HepG2 (cell line): Measurements from ENCODE around the gene PIK3CA. TPM values are rescaled to one million over a fixed set of nuclear protein-coding genes. Genes with fewer than 3 reads are reported as not detected.

Source experiments
- AHR ChIP-seq: IDR thresholded peaks from 2 replicates; pipeline ENCODE4 v1.6.1; 2018; ENCODE audit warnings: missing genetic modification reagents, missing compliant biosample characterization
- ARID5B ChIP-seq: IDR thresholded peaks from 2 replicates; pipeline ENCODE4 v1.4.0; 2020; ENCODE audit warnings: mild to moderate bottlenecking, missing genetic modification reagents
- BHLHE40 ChIP-seq: IDR thresholded peaks from 2 replicates; pipeline ENCODE4 v1.6.1; 2011; ENCODE audit warnings: low read length, improper control_type of control experiment
- HNF4A ChIP-seq: sonication (generic); formaldehyde crosslinking; IDR thresholded peaks from 2 replicates; pipeline ENCODE4 v1.4.0; 2020; ENCODE audit warnings: missing genetic modification reagents
- IKZF1 ChIP-seq: fragments of 450-650 bp; IDR thresholded peaks from 2 replicates; pipeline ENCODE4 v1.7.1; 2016
- IRX3 ChIP-seq: sonication (generic); formaldehyde crosslinking; IDR thresholded peaks from 2 replicates; pipeline ENCODE4 v1.8.1; 2023; ENCODE audit warnings: mild to moderate bottlenecking, low read depth, missing genetic modification reagents, borderline replicate concordance
- MATR3 ChIP-seq: sonication (generic); formaldehyde crosslinking; IDR thresholded peaks from 2 replicates; pipeline ENCODE4 v1.4.0; 2020; ENCODE audit warnings: missing genetic modification reagents
- MEIS2 ChIP-seq: sonication (generic); formaldehyde crosslinking; IDR thresholded peaks from 2 replicates; pipeline ENCODE4 v1.9.0; 2021; ENCODE audit warnings: mild to moderate bottlenecking, missing genetic modification reagents
- PBX3 ChIP-seq: sonication (generic); formaldehyde crosslinking; IDR thresholded peaks from 2 replicates; pipeline ENCODE4 v1.8.1; 2023; ENCODE audit warnings: missing genetic modification reagents, inconsistent platforms, borderline replicate concordance
- PRDM4 ChIP-seq: sonication (generic); formaldehyde crosslinking; IDR thresholded peaks from 2 replicates; pipeline ENCODE4 v1.9.0; 2021; ENCODE audit warnings: missing genetic modification reagents, borderline replicate concordance
- SMAD3 ChIP-seq: sonication (generic); formaldehyde crosslinking; IDR thresholded peaks from 2 replicates; pipeline ENCODE4 v1.4.0; 2020; ENCODE audit warnings: missing genetic modification reagents
- TEAD2 ChIP-seq: sonication (generic); formaldehyde crosslinking; IDR thresholded peaks from 2 replicates; pipeline ENCODE4 v1.9.0; 2021; ENCODE audit warnings: missing genetic modification reagents
- ZBTB2 ChIP-seq: sonication (generic); formaldehyde crosslinking; IDR thresholded peaks from 2 replicates; pipeline ENCODE4 v1.8.0; 2022; ENCODE audit warnings: low read depth, missing genetic modification reagents
- ZFP1 ChIP-seq: IDR thresholded peaks from 2 replicates; pipeline ENCODE4 v1.6.1; 2016
- ZNF33B ChIP-seq: sonication (generic); formaldehyde crosslinking; IDR thresholded peaks from 2 replicates; pipeline ENCODE4 v1.5.1; 2020; ENCODE audit warnings: mild to moderate bottlenecking, missing genetic modification reagents
- ZNF362 ChIP-seq: sonication (generic); formaldehyde crosslinking; IDR thresholded peaks from 2 replicates; pipeline ENCODE4 v1.4.0; 2020; ENCODE audit warnings: missing genetic modification reagents, mild to moderate bottlenecking, borderline replicate concordance
- ZNF570 ChIP-seq: sonication (generic); formaldehyde crosslinking; IDR thresholded peaks from 2 replicates; pipeline ENCODE4 v1.4.0; 2020; ENCODE audit warnings: mild to moderate bottlenecking, missing genetic modification reagents, borderline replicate concordance
- ZNF615 ChIP-seq: sonication (generic); formaldehyde crosslinking; IDR thresholded peaks from 2 replicates; pipeline ENCODE4 v1.5.0; 2020; ENCODE audit warnings: mild to moderate bottlenecking, missing genetic modification reagents, borderline replicate concordance
- ZNF747 ChIP-seq: sonication (generic); formaldehyde crosslinking; IDR thresholded peaks from 2 replicates; pipeline ENCODE4 v1.8.1; 2023; ENCODE audit warnings: missing genetic modification reagents, mild to moderate bottlenecking, borderline replicate concordance
- polyA plus RNA-seq, 8 experiments: library from polyadenylated mRNA; depleted of rRNA in 3 of 8; stranded (reverse) in 7 of 8; unstranded in 1 of 8; fragments of >200 nt; fragmentation: Illumina TruSeq in 4 of 8; extraction: Trizol in 4 of 8; gene quantifications; 2 replicates each; pipeline versions ENCODE4 v1.2.1 to v1.2.3, GENCODE V29; 2011 to 2016; ENCODE audit warnings: low read depth in 4 of 8, missing spikeins in 1 of 8, mixed read lengths in 1 of 8; ENCODE audit not compliant: insufficient read depth in 1 of 8
- total RNA-seq, 5 experiments: library from RNA; depleted of rRNA; stranded (reverse); fragments of >200 nt; fragmentation: Illumina TruSeq; extraction: Trizol; gene quantifications; 2 replicates each; pipeline ENCODE4 v1.2.3, GENCODE V29; 2016; ENCODE audit warnings: low read depth in 1 of 5

Gene PIK3CA
- total and polyA plus RNA-seq, 2 of the 13 experiments (the other 11 are each of a cell fraction or from before 2014, with no cell fraction given) = 5.7 to 11.4 TPM

GRCh38 chr3:179260949-179261765 is 113.0 kb downstream of the PIK3CA start (continued):
- TF ChIP-seq ZNF362 (CRISPR knock-in tag) (no peak), HNF4A (no peak), MATR3 (CRISPR knock-in tag) (no peak), ZNF615 (CRISPR knock-in tag) (no peak), BHLHE40 (no peak), ZNF33B (CRISPR knock-in tag) (no peak), ZFP1 (CRISPR knock-in tag) (no peak), ZBTB2 (CRISPR knock-in tag) (0 out of 2 replicates have a peak, but pooled peaks have one; percentile 58), AHR (CRISPR knock-in tag) (no peak; the same call in 1 of the 2 replicates), MEIS2 (no peak; the same call in 1 of the 2 replicates), SMAD3 (CRISPR knock-in tag) (no peak), IRX3 (0 out of 2 replicates have a peak, but pooled peaks have one; percentile 45), IKZF1 (no peak), TEAD2 (CRISPR knock-in tag) (no peak), ZNF747 (peak; percentile 51; the same call in 1 of the 2 replicates), ZNF570 (no peak), ARID5B (CRISPR knock-in tag) (0 out of 2 replicates have a peak, but pooled peaks have one; percentile 33), PRDM4 (CRISPR knock-in tag) (no peak), PBX3 (no peak)
